ENCODE measurements around the gene LRCH1. TPM values are rescaled to one million over a fixed set of nuclear protein-coding genes. Genes with fewer than 3 reads are reported as not detected.
A peak's percentile ranks its signal among the peaks of the same experiment; 100 is the strongest.

LRCH1 gene
- total RNA-seq, 2 experiments from 2014 or later, result 16.9 to 17.9 TPM

DNA sequence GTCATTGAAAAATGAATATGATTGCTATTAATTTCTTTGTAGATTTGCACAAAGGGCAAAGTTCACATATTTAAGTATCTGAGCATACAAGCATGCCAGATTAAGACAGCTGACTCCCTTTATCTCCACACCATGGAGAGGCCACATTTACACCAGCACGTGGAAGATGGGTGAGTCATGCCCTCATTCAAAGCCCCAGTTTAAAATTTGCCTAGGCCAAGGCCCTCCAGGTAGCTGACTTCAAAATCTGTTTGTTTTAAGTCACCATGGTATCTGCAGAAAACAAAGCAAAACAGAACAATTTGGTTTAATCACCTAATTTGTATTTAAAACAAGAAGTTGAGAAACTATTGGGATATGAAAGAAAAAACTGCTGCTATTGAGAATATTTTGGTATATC lies 134.8 kb downstream of the LRCH1 start:
- no peak overlapping the region for H3K4me3 Mint-ChIP-seq
- no peaks in the 10 kb centered on the region for H3K9me3 Mint-ChIP-seq
- POLR2A ChIA-PET, result no interaction called here
- intact Hi-C loops (cut with micrococcal nuclease), result no loop called here
- H3K27me3 Mint-ChIP-seq, result no peaks in the 10 kb centered on the region
- peaks cover 17% of the 10 kb centered on the region for H3K36me3 Mint-ChIP-seq
- peak; percentile 19 for DNase-seq
- CTCF ChIA-PET, result interaction anchor here (2.0 kb wide), 1 partner anchor 136 kb away, joined by 9 read pairs; the partner anchor contains the start of gene LRCH1
- H3K27ac Mint-ChIP-seq, result no peak overlapping the region
- peaks cover 16% of the 10 kb centered on the region for H3K4me1 Mint-ChIP-seq (ENCODE audit: low read depth)

DNA sequence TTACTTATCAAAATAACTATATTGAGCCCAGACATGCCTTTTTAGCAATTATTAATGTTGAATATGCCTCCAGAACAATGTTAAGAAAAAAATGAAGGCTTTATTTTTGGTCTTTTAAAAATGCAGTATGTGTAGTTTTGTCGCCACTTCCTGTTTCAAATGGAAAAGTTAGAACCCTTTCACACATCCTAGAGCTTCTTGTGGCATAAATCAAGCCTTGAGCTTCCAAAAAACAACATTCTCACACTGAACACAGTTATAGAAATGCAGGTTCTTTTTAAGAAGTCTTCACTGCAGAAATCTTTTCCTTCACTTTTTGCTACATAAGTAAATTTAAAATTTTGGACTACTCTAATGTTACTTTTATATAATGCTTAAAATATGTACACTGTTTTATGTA lies 135.3 kb downstream of the LRCH1 start:
- POLR2A ChIA-PET, result no interaction called here
- H3K9me3 Mint-ChIP-seq, result no peaks in the 10 kb centered on the region
- H3K27me3 Mint-ChIP-seq, result no peaks in the 10 kb centered on the region
- H3K4me1 Mint-ChIP-seq (ENCODE audit: low read depth), result peaks cover 13% of the 10 kb centered on the region
- DNase-seq, result no peak
- H3K36me3 Mint-ChIP-seq, result peaks cover 17% of the 10 kb centered on the region
- intact Hi-C loops (cut with micrococcal nuclease), result no loop called here
- CTCF ChIA-PET, result interaction anchor here (2.0 kb wide), 1 partner anchor 136 kb away, joined by 9 read pairs; the partner anchor contains the start of gene LRCH1
- H3K4me3 Mint-ChIP-seq, result no peak overlapping the region
- H3K27ac Mint-ChIP-seq, result no peak overlapping the region

DNA sequence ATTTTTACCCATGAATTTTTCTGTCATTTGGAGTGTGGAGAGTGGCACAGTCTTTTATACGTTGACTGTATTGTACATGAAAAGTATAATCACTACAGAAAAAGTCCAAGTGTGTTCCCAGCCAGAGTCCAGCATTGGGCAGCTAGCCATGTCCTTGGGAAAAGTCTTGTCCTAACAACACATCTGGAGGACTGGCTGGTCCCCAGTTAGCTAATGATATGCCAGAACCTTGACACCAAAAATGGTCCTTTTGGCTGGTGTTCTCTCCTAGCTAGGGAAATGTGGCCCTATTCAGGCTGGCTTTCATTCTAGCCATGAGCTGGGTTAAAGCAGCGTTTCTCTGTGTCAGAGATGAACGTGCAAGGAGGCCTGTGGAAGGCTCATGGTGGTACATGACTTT lies 145.0 kb downstream of the LRCH1 start:
- intact Hi-C loops (cut with micrococcal nuclease), result no loop called here
- Mint-ChIP-seq H3K9me3 (no peaks in the 10 kb centered on the region), H3K27ac (no peak overlapping the region), H3K36me3 (peaks cover 43% of the 10 kb centered on the region), H3K27me3 (no peaks in the 10 kb centered on the region), H3K4me1 (ENCODE audit: low read depth) (no peaks in the 10 kb centered on the region), H3K4me3 (no peak overlapping the region)
- DNase-seq, result no peak
- CTCF ChIA-PET, result interaction anchor here (0.7 to 1.1 kb wide), 2 partner anchors 96 to 146 kb away, joined by 3 read pairs; no protein-coding TSS in a partner anchor
- POLR2A ChIA-PET, result no interaction called here

DNA sequence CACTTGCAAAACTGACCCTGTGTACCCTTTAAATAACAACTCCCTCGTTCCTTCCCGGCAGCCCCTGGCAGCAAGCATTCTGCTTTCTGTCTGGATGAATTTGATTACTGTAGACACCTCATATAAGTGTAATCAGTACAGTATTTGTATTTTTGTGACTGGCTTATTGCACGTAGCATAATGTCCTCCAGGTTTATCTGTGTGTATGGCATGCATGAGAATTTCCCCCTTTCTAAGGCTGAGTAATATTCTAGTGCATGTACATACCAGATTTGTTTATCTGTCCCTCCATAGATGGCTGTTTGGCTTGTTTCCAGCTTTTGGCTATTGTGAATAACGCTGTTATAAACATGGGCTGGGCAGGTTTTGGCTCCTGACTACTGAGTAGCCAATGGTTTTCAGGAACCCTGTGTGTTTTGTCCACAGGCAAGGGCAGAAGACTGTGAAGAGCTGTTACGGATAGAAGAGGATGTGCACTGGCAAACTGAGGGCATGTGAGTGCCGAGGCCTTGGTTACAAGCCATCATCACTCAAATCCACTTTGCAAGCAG lies 146.0 kb downstream of the LRCH1 start:
- no peak for DNase-seq
- no peak overlapping the region for H3K4me3 Mint-ChIP-seq
- no peak overlapping the region for H3K27ac Mint-ChIP-seq
- H3K9me3 Mint-ChIP-seq, result no peaks in the 10 kb centered on the region
- intact Hi-C loops (cut with micrococcal nuclease), result no loop called here
- ChIA-PET CTCF (no interaction called here), POLR2A (no interaction called here)
- no peaks in the 10 kb centered on the region for H3K27me3 Mint-ChIP-seq
- H3K36me3 Mint-ChIP-seq, result peaks cover 43% of the 10 kb centered on the region
- no peaks in the 10 kb centered on the region for H3K4me1 Mint-ChIP-seq (ENCODE audit: low read depth)

DNA sequence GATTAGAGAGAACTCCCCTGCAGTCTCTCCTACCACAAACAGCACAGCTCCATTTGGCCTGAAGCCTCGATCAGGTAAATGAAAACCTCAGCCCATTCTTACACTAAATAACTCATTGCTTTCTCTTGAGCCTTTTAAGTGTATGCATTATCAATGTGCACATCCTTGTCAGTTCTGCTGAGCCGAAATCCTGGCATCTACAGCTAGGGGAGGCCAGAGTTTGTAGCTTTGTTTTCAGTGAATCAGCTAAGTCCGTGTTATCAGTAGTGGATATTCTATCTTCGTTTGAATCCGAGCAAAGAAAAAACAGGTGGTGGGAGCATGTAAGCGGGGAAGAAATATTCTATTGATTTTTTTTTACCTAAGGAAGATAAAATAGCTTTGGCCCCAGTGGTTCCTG lies 159.6 kb downstream of the LRCH1 start:
- intact Hi-C loops (cut with micrococcal nuclease), result no loop called here
- H3K4me3 Mint-ChIP-seq, result no peak overlapping the region
- POLR2A ChIA-PET, result no interaction called here
- CTCF ChIA-PET, result interaction anchor here (0.7 to 5.6 kb wide), 3 partner anchors 17 to 219 kb away, joined by 3 to 23 read pairs (median 3); no protein-coding TSS in a partner anchor
- no peaks in the 10 kb centered on the region for H3K27me3 Mint-ChIP-seq
- peaks cover 10% of the 10 kb centered on the region for H3K36me3 Mint-ChIP-seq
- no peak overlapping the region for H3K27ac Mint-ChIP-seq
- no peaks in the 10 kb centered on the region for H3K4me1 Mint-ChIP-seq (ENCODE audit: low read depth)
- H3K9me3 Mint-ChIP-seq, result no peaks in the 10 kb centered on the region
- DNase-seq, result no peak

DNA sequence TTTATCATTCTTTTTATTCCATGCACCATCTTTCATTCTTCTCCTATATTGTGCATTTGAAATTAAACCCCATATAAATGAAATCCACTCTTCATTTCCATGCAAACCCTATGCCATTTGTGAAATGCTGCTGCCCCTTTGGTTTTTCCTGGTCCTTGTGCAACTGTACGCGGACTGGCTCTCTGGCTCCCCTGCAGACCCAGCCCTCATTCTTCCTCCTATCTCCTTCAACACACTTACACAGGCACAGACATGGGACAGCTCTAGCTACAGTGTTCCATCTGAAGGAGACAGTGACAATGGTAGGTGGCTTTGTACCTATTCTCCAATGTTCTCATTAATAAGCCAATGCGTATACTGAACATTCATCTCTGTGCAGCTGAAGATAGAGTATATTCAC lies 162.4 kb downstream of the LRCH1 start:
- POLR2A ChIA-PET, result no interaction called here

DNA sequence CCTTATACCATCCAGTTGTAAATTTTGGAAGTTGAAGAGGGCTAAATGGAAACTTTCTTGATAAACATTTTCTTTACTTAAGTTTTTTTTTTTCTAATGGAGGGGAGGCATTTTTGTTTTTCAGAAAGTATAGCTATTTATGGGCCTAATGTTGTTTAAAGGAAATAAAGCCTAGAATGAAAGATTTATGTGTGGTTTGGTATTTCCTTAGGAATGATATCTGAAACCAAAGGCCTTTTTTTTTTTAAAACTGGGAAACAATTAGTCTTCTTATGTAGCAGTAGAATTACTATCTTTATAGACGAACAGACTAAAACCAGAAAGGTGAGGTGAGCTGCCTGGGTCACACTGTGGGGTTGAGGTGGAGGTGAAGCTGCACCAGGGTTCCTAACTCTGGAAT lies 163.9 kb downstream of the LRCH1 start:
- H3K36me3 Mint-ChIP-seq, result peaks cover 1% of the 10 kb centered on the region
- POLR2A ChIA-PET, result interaction anchor here (0.6 kb wide), 1 partner anchor 151 kb away, joined by 5 read pairs; no protein-coding TSS in a partner anchor
- H3K27ac Mint-ChIP-seq, result no peak overlapping the region
- intact Hi-C loops (cut with micrococcal nuclease), result no loop called here
- no peak overlapping the region for H3K4me3 Mint-ChIP-seq
- no peaks in the 10 kb centered on the region for H3K9me3 Mint-ChIP-seq
- no peaks in the 10 kb centered on the region for H3K27me3 Mint-ChIP-seq
- CTCF ChIA-PET, result interaction anchor here (0.6 to 1.4 kb wide), 4 partner anchors 165 to 223 kb away, joined by 3 to 7 read pairs (median 3); no protein-coding TSS in a partner anchor
- DNase-seq, result no peak
- H3K4me1 Mint-ChIP-seq (ENCODE audit: low read depth), result no peaks in the 10 kb centered on the region

More for the DNA sequence above, 162.4 kb downstream of the LRCH1 start:
- Mint-ChIP-seq H3K4me3 (no peak overlapping the region), H3K4me1 (ENCODE audit: low read depth) (no peaks in the 10 kb centered on the region), H3K27ac (no peak overlapping the region), H3K27me3 (no peaks in the 10 kb centered on the region), H3K9me3 (no peaks in the 10 kb centered on the region), H3K36me3 (peaks cover 3% of the 10 kb centered on the region)
- CTCF ChIA-PET, result no interaction called here
- DNase-seq, result no peak
- intact Hi-C loops (cut with micrococcal nuclease), result no loop called here

DNA sequence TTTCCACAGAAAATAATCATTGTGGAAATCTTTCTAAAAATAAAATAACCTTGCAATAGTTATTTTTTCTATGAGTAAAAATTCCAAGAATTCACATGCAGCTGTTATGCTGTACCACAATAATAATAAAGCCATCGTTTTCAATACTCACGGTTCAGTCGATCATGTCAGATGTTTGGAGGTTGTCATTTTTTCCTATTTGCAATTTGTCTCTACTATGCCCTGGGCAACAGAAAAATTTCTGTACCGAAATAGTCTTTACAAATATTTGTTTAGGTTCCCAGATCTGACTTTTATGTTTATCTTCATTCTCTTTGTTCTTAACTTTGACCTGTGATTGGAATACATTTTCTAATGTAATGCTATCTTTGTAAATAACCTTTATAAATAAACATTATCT lies 164.3 kb downstream of the LRCH1 start:
- no peak overlapping the region for H3K27ac Mint-ChIP-seq
- no peaks in the 10 kb centered on the region for H3K9me3 Mint-ChIP-seq
- intact Hi-C loops (cut with micrococcal nuclease), result no loop called here
- H3K4me1 Mint-ChIP-seq (ENCODE audit: low read depth), result no peaks in the 10 kb centered on the region
- DNase-seq, result no peak
- H3K4me3 Mint-ChIP-seq, result no peak overlapping the region
- ChIA-PET POLR2A (interaction anchor here (0.6 kb wide), 1 partner anchor 151 kb away, joined by 5 read pairs; no protein-coding TSS in a partner anchor), CTCF (interaction anchor here (0.7 to 1.4 kb wide), 3 partner anchors 165 to 223 kb away, joined by 3 to 7 read pairs (median 3); no protein-coding TSS in a partner anchor)
- no peaks in the 10 kb centered on the region for H3K27me3 Mint-ChIP-seq
- H3K36me3 Mint-ChIP-seq, result peaks cover 1% of the 10 kb centered on the region

DNA sequence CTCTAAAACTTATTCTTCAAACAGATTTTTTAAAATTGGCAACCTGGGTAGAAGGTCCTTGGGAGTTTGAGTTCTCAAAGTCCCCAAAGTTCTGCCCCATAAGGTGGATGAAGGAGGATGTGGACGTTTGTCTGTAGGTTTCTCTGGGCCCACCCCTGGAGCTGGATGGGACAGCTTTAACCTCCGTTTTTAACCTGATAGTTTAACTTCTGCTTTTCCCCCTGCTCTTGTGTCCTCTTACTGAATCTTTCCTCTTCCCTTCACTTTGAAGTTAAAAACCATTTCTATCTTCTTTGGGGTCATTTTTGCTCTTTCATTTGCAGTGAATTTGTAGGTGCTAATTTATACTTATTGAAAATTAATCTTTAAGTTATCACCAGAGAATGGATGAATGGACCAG lies 164.9 kb downstream of the LRCH1 start:
- no peaks in the 10 kb centered on the region for H3K4me1 Mint-ChIP-seq (ENCODE audit: low read depth)
- H3K9me3 Mint-ChIP-seq, result no peaks in the 10 kb centered on the region

DNA sequence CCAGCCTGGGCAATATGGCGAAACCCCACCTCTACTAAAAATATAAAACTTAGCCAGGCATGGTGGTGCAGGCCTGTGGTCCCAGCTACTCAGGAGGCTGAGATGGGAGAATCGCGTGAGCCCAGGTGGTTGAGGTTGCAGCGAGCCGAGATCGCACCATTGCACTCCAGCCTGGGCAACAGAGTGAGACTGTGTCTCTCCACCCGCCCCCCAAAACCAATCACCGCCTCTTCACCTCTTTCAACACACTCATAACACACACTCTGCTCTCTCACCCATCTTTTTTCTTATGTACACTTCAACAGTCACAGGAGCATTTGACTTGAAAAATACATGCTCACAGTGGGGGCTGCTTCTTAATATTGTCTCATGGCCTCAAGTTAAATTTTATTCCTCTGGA lies 167.2 kb downstream of the LRCH1 start:
- DNase-seq, result no peak
- Mint-ChIP-seq H3K36me3 (peaks cover 17% of the 10 kb centered on the region), H3K27ac (no peak overlapping the region), H3K9me3 (no peaks in the 10 kb centered on the region), H3K27me3 (no peaks in the 10 kb centered on the region), H3K4me3 (no peak overlapping the region), H3K4me1 (ENCODE audit: low read depth) (no peaks in the 10 kb centered on the region)
- POLR2A ChIA-PET, result no interaction called here
- intact Hi-C loops (cut with micrococcal nuclease), result no loop called here
- CTCF ChIA-PET, result interaction anchor here (1.1 to 5.0 kb wide), 6 partner anchors 10 to 226 kb away, joined by 3 to 103 read pairs (median 4); partner anchors contain the start of gene LRCH1

More for the DNA sequence above, 164.9 kb downstream of the LRCH1 start:
- POLR2A ChIA-PET, result no interaction called here
- no peak overlapping the region for H3K27ac Mint-ChIP-seq
- peaks cover 1% of the 10 kb centered on the region for H3K36me3 Mint-ChIP-seq
- CTCF ChIA-PET, result interaction anchor here (0.7 to 5.0 kb wide), 5 partner anchors 166 to 224 kb away, joined by 3 to 103 read pairs (median 3); partner anchors contain the start of gene LRCH1
- DNase-seq, result no peak
- intact Hi-C loops (cut with micrococcal nuclease), result no loop called here
- H3K27me3 Mint-ChIP-seq, result no peaks in the 10 kb centered on the region
- no peak overlapping the region for H3K4me3 Mint-ChIP-seq

DNA sequence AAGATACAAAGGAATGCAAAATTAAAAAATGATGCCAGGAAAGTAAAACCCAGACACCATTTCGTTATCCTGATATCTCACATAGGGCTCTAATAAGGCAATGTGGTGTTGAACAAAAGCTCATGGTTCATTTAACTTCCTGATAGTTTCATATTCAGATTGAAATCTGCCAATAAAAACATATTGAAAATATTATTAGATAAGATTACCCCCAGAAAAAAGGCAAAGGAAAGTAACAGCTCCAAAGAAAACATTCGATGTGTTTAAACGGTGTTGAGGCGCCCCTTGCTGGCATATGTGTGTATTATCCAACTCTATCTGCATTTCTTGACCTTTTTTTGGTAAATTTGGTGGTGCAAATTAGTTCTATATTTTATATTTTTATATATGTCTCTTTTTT lies 168.1 kb downstream of the LRCH1 start:
- Mint-ChIP-seq H3K36me3 (peaks cover 17% of the 10 kb centered on the region), H3K27me3 (no peaks in the 10 kb centered on the region), H3K27ac (no peak overlapping the region), H3K9me3 (no peaks in the 10 kb centered on the region), H3K4me1 (ENCODE audit: low read depth) (no peaks in the 10 kb centered on the region), H3K4me3 (no peak overlapping the region)
- intact Hi-C loops (cut with micrococcal nuclease), result loop anchor here (1.0 kb wide), 2 partner anchors 170 to 228 kb away; no protein-coding TSS in a partner anchor
- POLR2A ChIA-PET, result interaction anchor here (0.7 kb wide), 1 partner anchor 170 kb away, joined by 3 read pairs; no protein-coding TSS in a partner anchor
- peak; percentile 44 for DNase-seq
- CTCF ChIA-PET, result interaction anchor here (0.6 to 5.0 kb wide), 12 partner anchors 10 to 230 kb away, joined by 3 to 103 read pairs (median 4); partner anchors contain the start of gene LRCH1

DNA sequence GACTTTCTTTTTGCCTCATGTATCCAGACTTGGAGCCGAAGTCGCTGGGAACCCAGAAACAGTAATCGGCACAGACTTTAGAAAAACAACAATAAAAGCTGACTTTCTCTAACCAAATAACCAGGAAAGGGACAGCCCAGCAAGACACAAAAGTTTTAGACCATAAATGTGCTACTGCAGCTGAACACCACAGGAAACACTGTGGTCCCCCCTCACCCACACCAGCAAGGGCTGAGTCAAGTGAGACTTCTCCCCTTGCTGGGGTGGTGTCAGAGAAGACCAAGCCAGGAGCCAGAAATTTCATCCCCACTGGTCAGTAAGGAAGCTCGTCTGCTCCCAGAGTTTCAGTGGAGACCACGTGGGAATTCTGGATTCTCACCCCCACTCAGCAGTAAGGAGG lies 173.4 kb downstream of the LRCH1 start:
- H3K27ac Mint-ChIP-seq, result no peak overlapping the region
- no peaks in the 10 kb centered on the region for H3K9me3 Mint-ChIP-seq
- ChIA-PET CTCF (interaction anchor here (1.0 kb wide), 1 partner anchor 20 kb away, joined by 3 read pairs; no protein-coding TSS in a partner anchor), POLR2A (no interaction called here)
- H3K4me1 Mint-ChIP-seq (ENCODE audit: low read depth), result no peaks in the 10 kb centered on the region
- intact Hi-C loops (cut with micrococcal nuclease), result no loop called here
- H3K4me3 Mint-ChIP-seq, result no peak overlapping the region
- H3K36me3 Mint-ChIP-seq, result peaks cover 33% of the 10 kb centered on the region
- DNase-seq, result no peak
- no peaks in the 10 kb centered on the region for H3K27me3 Mint-ChIP-seq
